ENCODE measurements around the gene SLC9A3. TPM values are rescaled to one million over a fixed set of nuclear protein-coding genes. Genes with fewer than 3 reads are reported as not detected.

Gene SLC9A3
- total RNA-seq, 6 experiments from 2014 or later, result 0.63 to 1.00 (median 0.74) TPM

DNA sequence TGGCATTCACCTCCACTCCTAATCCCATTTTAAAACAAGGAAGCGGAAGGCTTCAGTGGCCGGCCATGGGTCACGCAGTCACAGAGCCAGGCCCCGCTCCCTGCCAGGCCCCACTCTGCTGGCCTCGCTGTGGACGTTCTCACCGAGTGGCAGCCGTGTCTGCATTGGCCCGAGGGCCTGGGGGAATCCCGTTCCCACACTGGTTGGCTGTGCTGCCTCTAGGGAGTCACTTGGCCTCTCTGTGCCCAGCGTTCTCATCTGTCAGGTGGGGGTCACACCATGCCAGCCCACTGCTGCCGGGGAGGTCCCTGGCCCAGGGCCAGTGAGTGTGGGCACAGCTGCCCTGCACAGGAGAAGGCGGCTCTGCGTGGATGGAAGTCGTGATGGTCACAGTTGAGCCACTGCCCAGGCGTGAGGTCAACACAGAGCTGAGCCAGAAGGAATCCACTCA lies 13.4 kb upstream of the SLC9A3 start:
- Mint-ChIP-seq H3K4me1 (ENCODE audit: low read depth) (no peaks in the 10 kb centered on the region), H3K4me3 (no peak overlapping the region), H3K9me3 (no peaks in the 10 kb centered on the region), H3K27ac (no peak overlapping the region), H3K36me3 (ENCODE audit: low read depth) (no peaks in the 10 kb centered on the region), H3K27me3 (ENCODE audit: insufficient read depth) (peaks cover 29% of the 10 kb centered on the region)
- TF ChIP-seq, protein P1, sequence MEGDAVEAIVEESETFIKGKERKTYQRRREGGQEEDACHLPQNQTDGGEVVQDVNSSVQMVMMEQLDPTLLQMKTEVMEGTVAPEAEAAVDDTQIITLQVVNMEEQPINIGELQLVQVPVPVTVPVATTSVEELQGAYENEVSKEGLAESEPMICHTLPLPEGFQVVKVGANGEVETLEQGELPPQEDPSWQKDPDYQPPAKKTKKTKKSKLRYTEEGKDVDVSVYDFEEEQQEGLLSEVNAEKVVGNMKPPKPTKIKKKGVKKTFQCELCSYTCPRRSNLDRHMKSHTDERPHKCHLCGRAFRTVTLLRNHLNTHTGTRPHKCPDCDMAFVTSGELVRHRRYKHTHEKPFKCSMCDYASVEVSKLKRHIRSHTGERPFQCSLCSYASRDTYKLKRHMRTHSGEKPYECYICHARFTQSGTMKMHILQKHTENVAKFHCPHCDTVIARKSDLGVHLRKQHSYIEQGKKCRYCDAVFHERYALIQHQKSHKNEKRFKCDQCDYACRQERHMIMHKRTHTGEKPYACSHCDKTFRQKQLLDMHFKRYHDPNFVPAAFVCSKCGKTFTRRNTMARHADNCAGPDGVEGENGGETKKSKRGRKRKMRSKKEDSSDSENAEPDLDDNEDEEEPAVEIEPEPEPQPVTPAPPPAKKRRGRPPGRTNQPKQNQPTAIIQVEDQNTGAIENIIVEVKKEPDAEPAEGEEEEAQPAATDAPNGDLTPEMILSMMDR (IDR thresholded peaks at IDR 0.05), result no peak
- no peak for DNase-seq

DNA sequence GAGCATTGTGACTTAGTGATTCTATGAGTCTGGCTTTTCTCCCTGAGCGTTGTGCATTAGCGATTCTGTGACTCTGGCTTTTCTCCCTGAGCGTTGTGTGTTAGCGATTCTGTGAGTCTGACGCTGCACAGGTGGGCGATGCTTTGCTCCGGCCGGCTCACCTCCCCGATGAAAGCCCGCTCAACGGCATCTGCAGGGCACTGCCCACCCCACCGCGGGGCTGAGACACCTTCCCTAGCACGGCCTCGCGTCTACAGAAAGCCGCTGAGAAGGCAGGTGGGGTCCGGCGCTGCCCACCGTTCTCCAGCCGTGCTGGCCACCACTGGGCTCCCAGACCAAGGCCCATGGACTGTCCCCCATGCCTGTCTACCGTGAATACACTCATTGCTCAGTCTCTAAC lies 12.8 kb upstream of the SLC9A3 start:
- Mint-ChIP-seq H3K4me3 (no peak overlapping the region), H3K4me1 (ENCODE audit: low read depth) (no peaks in the 10 kb centered on the region), H3K27me3 (ENCODE audit: insufficient read depth) (peaks cover 29% of the 10 kb centered on the region), H3K36me3 (ENCODE audit: low read depth) (no peaks in the 10 kb centered on the region), H3K9me3 (no peaks in the 10 kb centered on the region), H3K27ac (no peak overlapping the region)
- DNase-seq, result no peak
- TF ChIP-seq, protein P1 (IDR thresholded peaks at IDR 0.05), result no peak

DNA sequence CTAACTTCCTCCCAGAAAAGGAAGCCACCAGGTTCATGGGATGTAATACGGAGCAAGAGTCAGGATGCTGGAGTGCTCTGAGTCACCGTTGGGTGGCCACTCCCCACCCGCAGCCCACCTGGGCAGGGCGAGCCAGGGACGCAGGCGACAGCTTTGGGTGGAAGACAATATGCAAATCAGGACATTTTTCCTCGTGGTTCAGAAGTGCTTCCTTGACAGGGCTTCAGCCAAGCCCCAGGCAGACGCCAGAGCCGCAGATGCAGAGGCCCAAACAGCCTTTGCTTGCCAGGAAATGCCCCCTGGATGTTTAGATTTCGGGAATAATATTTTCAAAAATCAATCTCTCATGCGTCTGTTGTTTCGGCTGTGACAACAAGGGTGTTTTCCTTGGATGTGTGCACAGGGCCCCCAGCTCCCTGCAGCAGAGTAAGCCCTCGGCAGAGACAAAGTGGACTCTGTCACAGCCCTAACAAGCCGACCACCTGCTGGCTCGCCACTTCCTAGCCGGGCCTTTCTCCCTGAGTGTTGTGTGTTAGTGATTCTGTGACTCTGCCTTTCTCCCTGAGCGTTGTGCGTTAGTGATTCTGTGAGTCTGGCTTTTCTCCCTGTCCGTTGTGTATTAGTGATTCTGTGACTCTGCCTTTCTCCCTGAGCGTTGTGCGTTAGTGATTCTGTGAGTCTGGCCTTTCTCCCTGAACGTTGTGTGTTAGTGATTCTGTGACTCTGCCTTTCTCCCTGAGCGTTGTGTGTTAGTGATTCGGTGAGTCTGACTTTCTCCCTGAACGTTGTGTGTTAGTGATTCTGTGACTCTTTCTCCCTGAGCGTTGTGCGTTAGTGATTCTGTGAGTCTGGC lies 11.8 kb upstream of the SLC9A3 start:
- no peak for DNase-seq
- Mint-ChIP-seq H3K27me3 (ENCODE audit: insufficient read depth) (peaks cover 31% of the 10 kb centered on the region), H3K27ac (no peak overlapping the region), H3K9me3 (no peaks in the 10 kb centered on the region), H3K4me3 (no peak overlapping the region), H3K36me3 (ENCODE audit: low read depth) (no peaks in the 10 kb centered on the region), H3K4me1 (ENCODE audit: low read depth) (no peaks in the 10 kb centered on the region)
- TF ChIP-seq, protein P1 (IDR thresholded peaks at IDR 0.05), result no peak

DNA sequence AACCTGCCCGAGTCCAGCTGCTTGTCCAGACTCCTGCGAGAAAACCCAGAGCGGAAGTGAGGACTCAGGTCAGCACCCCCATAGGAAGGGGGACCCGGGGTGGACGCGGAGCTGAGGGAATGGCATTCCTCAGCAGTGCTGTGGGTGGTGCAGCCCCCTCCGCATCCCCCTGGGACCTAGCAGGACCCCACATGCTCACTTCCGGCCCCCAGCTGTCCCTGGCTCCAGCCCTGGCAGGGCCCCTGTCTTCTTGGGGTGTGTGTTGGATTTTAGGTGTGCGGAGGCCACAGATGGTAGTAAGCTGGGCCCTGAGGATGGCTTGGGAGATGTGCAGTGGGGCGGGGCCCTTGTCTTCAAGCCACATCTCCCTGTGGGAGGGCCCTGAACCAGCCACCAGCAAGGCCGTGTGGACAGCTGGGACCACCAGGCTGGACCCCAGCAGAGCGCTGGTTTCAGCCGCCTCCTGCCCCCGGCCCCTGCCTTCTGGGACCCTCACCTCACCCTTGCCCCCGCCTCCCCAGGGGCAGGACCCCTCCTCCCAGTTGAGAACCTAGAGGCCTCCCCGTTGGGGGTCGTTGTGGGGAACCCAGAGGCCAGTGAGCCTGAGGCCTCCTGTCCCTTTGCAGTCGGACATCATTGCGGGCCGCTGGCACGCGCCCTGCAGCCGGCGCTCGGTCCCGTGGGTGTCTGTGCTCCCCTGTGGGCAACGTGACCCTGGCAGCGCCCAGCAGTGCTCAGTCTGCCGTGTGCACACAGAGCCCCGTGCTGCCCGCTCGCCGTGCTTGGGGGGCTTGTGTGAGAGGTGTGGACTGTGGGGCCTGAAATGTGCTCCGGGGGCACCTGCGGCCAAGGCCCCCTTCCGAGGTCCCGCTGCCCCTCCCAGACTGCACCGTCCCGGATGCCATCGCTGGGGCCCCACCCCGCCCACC lies 10.8 kb upstream of the SLC9A3 start:
- TF ChIP-seq, protein P1 (IDR thresholded peaks at IDR 0.05), result no peak
- H3K4me3 Mint-ChIP-seq, result no peak overlapping the region
- DNase-seq, result no peak
- no peak overlapping the region for H3K27ac Mint-ChIP-seq
- peaks cover 36% of the 10 kb centered on the region for H3K27me3 Mint-ChIP-seq (ENCODE audit: insufficient read depth)
- no peaks in the 10 kb centered on the region for H3K36me3 Mint-ChIP-seq (ENCODE audit: low read depth)
- no peaks in the 10 kb centered on the region for H3K4me1 Mint-ChIP-seq (ENCODE audit: low read depth)
- H3K9me3 Mint-ChIP-seq, result no peaks in the 10 kb centered on the region

DNA sequence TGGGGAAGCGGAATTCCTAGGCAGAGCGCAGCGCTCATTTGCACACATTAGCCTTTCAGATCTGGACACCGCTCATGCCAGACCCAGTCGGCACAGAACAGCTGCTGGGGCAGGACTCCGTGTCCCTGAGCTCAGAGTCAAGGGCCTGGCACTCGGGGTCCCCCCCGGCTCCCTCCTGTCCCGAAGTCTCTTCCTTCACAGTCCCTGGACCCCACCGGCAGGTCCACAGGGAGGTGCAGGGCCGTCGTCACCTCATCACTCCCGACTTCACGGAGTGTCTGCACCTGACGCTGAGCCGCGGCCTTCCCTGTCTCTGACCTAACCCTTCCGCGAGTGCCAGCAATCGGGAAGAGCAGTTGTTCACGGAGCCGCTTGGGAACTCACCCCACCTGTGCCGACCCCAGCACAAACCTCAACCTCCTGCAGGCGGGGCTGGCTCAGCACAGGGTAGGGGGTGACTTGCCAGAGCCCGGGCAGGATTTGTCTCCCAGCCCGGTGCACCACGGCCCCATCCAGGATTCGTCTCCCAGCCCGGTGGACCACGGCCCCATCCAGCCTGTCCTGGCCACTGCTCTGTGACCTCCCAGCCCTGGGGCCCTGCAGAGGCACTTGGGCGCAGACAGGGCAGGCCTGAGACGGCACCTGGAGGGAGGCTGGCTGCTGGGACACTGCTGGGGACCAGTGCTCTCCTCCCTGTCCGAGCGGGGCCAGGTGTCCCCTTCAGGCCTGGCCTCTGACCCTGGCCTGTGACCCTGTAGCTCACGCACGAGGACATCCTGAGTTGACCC lies 9.9 kb upstream of the SLC9A3 start:
- peaks cover 43% of the 10 kb centered on the region for H3K27me3 Mint-ChIP-seq (ENCODE audit: insufficient read depth)
- H3K36me3 Mint-ChIP-seq (ENCODE audit: low read depth), result no peaks in the 10 kb centered on the region
- H3K4me1 Mint-ChIP-seq (ENCODE audit: low read depth), result no peaks in the 10 kb centered on the region
- DNase-seq, result no peak
- no peak overlapping the region for H3K4me3 Mint-ChIP-seq
- no peak overlapping the region for H3K27ac Mint-ChIP-seq
- TF ChIP-seq, protein P1 (IDR thresholded peaks at IDR 0.05), result no peak
- no peaks in the 10 kb centered on the region for H3K9me3 Mint-ChIP-seq
